Ishikawa (cell line): ENCODE data around the gene PIEZO1.

Source experiments
- CEBPB ChIP-seq: IDR thresholded peaks from 2 replicates; pipeline ENCODE4 v1.6.1; 2012
- CREB1 ChIP-seq: IDR thresholded peaks from 2 replicates; pipeline ENCODE4 v1.6.1; 2012; ENCODE audit warnings: low read depth
- EGR1 ChIP-seq: IDR thresholded peaks from 2 replicates; pipeline ENCODE4 v1.6.1; 2012
- EP300 ChIP-seq: IDR thresholded peaks from 2 replicates; pipeline ENCODE4 v1.6.1; 2012; ENCODE audit warnings: borderline replicate concordance
- FOXM1 ChIP-seq: IDR thresholded peaks from 2 replicates; pipeline ENCODE4 v1.6.1; 2012; ENCODE audit warnings: low read depth, borderline replicate concordance
- NFIC ChIP-seq: IDR thresholded peaks from 2 replicates; pipeline ENCODE4 v1.6.1; 2012
- RAD21 ChIP-seq: IDR thresholded peaks from 2 replicates; pipeline ENCODE4 v1.6.1; 2012; ENCODE audit warnings: low read depth
- TAF1 ChIP-seq: IDR thresholded peaks from 2 replicates; pipeline ENCODE4 v1.6.1; 2012; ENCODE audit warnings: low read depth, mild to moderate bottlenecking
- TCF12 ChIP-seq: IDR thresholded peaks from 2 replicates; pipeline ENCODE4 v1.6.1; 2012; ENCODE audit warnings: low read depth
- TEAD4 ChIP-seq: IDR thresholded peaks from 2 replicates; pipeline ENCODE4 v1.6.1; 2012
- YY1 ChIP-seq: IDR thresholded peaks from 2 replicates; pipeline ENCODE4 v1.6.1; 2012; ENCODE audit warnings: low read depth
- ZBTB7A ChIP-seq: IDR thresholded peaks from 2 replicates; pipeline ENCODE4 v1.6.1; 2012; ENCODE audit warnings: low read depth
- TF ChIP-seq, protein P1 (sequence below): IDR thresholded peaks from 2 replicates; pipeline ENCODE4 v1.6.1; 2012
- TF ChIP-seq, protein P2 (sequence below): IDR thresholded peaks from 2 replicates; pipeline ENCODE4 v1.6.1; 2012
- TF ChIP-seq, protein P3 (sequence below): IDR thresholded peaks from 2 replicates; pipeline ENCODE4 v1.6.1; 2012; ENCODE audit warnings: low read depth, mild to moderate bottlenecking

PIEZO1 gene

DNA sequence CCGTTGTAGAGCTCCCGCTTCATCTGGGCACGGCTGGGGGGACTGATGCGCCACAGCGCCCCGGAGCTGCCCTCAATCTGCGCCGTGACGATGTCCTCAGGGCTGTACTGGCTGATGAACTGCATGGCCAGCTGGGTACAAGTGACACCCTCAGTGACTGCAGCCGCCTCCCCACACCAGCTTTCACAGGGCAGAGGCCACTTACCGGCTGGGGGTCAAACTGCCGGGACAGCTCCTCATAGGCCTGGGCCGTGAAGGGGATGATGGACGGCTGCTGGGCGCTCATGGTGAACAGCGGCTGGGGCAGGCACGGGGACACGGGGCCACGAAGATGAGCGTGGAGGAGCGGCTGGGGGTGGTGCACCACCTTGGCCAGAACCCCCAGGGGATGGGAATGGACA, 68.4 kb downstream of the PIEZO1 start:
- TF ChIP-seq EP300 (no peak), CREB1 (no peak), FOXM1 (no peak), CEBPB (no peak)

DNA sequence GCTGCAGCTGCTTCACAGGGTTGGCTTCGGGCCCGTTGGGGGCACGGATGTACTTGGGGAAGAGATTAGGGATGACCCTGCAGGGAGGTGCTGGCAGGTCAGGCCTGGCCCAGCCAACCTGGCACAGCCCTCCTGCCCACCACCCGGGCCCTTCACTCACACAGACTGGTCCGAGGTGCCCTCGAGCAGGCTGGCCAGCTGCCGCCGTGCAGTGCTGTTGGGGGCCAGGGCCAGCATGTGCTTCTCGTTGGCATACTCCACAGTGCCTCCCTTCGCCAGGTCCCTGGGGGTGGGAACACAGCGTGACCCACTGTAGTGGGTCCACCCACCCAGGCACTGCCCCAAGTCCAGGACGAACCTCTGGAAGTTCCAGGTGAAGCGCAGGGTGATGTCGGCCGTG, 68.8 kb downstream of the PIEZO1 start:
- TF ChIP-seq NFIC (no peak), EGR1 (no peak), ZBTB7A (no peak), TEAD4 (no peak), CEBPB (no peak), FOXM1 (no peak), EP300 (no peak), YY1 (no peak), TAF1 (no peak)
- TF ChIP-seq, protein P1, sequence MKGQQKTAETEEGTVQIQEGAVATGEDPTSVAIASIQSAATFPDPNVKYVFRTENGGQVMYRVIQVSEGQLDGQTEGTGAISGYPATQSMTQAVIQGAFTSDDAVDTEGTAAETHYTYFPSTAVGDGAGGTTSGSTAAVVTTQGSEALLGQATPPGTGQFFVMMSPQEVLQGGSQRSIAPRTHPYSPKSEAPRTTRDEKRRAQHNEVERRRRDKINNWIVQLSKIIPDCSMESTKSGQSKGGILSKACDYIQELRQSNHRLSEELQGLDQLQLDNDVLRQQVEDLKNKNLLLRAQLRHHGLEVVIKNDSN = no peak
- TF ChIP-seq, protein P2, sequence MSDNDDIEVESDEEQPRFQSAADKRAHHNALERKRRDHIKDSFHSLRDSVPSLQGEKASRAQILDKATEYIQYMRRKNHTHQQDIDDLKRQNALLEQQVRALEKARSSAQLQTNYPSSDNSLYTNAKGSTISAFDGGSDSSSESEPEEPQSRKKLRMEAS = no peak

DNA sequence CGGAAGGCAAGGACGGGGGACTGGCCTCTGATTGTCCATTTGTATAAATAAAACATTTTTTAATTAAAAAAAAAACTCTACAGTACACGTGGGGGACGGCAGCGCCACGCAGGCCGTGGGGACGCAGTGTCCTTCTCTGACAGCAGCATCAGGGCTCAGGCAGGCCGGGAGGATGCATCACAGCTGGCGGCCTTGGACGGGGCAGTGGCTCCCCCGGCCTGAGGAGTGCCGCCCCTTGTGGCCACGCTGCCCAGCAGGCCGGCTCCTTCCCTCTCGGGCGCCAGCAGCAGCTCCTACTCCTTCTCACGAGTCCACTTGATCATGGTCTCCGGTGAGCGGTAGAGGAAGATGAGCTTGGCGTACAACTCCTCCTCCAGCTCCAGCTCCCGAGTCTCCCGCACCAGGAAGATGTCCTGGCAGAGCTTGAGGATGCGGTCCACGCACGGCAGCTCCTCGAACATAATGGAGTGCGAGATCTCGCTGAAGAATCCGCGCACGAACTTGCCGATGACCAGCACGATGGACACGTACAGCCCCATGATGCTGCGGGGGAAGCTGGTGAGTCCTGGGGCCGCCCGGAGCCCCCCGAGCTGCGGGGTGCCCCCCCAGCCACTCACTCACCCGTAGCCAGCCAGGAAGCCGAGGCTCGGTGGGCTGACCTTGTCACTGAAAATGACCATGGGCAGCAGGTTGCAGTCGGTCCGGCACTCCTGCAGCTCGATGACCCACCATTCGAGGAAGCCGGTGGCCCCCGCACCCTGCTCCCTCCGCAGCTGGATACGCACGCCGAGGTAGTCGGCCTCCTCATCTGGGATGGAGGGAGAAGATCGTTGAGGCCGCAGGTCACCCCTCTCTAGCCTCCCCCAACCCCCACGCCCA, 69.5 kb downstream of the PIEZO1 start:
- TF ChIP-seq EP300 (no peak), ZBTB7A (no peak), CEBPB (no peak), TAF1 (no peak), TCF12 (no peak), CREB1 (no peak), FOXM1 (no peak), RAD21 (no peak), EGR1 (no peak)
- TF ChIP-seq, protein P2 = no peak
- TF ChIP-seq, protein P1 = no peak

DNA sequence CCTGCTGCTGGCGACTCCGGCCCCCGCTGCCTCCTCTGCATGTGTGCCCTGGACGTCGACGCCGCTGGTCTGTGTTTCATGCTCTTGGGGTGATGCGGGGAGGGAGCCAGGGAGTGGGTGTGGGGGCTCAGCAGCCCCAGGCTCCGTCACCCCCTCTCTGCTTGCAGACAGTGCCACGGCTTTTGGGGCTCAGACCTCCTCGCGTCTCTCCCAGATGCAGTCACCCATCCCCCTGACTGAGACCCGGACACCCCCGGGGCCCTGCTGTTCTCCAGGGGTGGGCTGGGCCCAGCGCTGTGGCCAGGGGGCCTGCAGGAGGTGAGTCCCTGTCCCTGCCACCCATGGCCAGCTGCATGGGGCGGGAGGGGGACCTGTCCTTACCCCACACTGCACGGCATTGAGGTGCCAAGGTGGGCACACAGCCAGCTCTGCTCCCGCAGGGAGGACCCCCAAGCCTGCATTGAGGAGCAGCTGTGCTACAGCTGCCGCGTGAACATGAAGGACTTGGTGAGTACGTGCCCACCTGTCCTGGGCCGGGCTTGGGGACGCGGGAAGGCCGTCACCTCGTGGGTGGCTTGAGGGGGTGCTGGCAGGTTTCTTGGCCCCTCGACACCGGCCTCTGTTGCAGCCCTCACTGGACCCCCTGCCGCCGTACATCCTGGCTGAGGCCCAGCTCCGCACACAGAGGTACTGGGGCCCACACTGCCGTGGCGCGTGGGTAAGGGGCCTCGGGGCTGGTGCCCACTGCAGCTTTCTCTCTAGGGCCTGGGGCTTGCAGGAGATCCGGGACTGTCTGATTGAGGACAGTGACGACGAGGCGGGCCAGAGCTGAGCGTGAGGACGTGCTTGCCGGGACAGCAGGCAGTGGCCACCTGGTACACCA, 70.4 kb downstream of the PIEZO1 start:
- TF ChIP-seq CREB1 (no peak), YY1 (no peak), RAD21 (no peak), FOXM1 (no peak), EGR1 (no peak), CEBPB (no peak), NFIC (no peak), ZBTB7A (no peak), TCF12 (no peak), TAF1 (no peak), TEAD4 (no peak), EP300 (no peak)
- TF ChIP-seq, protein P2 = no peak
- TF ChIP-seq, protein P1 = no peak
- TF ChIP-seq, protein P3, sequence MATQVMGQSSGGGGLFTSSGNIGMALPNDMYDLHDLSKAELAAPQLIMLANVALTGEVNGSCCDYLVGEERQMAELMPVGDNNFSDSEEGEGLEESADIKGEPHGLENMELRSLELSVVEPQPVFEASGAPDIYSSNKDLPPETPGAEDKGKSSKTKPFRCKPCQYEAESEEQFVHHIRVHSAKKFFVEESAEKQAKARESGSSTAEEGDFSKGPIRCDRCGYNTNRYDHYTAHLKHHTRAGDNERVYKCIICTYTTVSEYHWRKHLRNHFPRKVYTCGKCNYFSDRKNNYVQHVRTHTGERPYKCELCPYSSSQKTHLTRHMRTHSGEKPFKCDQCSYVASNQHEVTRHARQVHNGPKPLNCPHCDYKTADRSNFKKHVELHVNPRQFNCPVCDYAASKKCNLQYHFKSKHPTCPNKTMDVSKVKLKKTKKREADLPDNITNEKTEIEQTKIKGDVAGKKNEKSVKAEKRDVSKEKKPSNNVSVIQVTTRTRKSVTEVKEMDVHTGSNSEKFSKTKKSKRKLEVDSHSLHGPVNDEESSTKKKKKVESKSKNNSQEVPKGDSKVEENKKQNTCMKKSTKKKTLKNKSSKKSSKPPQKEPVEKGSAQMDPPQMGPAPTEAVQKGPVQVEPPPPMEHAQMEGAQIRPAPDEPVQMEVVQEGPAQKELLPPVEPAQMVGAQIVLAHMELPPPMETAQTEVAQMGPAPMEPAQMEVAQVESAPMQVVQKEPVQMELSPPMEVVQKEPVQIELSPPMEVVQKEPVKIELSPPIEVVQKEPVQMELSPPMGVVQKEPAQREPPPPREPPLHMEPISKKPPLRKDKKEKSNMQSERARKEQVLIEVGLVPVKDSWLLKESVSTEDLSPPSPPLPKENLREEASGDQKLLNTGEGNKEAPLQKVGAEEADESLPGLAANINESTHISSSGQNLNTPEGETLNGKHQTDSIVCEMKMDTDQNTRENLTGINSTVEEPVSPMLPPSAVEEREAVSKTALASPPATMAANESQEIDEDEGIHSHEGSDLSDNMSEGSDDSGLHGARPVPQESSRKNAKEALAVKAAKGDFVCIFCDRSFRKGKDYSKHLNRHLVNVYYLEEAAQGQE = no peak

DNA sequence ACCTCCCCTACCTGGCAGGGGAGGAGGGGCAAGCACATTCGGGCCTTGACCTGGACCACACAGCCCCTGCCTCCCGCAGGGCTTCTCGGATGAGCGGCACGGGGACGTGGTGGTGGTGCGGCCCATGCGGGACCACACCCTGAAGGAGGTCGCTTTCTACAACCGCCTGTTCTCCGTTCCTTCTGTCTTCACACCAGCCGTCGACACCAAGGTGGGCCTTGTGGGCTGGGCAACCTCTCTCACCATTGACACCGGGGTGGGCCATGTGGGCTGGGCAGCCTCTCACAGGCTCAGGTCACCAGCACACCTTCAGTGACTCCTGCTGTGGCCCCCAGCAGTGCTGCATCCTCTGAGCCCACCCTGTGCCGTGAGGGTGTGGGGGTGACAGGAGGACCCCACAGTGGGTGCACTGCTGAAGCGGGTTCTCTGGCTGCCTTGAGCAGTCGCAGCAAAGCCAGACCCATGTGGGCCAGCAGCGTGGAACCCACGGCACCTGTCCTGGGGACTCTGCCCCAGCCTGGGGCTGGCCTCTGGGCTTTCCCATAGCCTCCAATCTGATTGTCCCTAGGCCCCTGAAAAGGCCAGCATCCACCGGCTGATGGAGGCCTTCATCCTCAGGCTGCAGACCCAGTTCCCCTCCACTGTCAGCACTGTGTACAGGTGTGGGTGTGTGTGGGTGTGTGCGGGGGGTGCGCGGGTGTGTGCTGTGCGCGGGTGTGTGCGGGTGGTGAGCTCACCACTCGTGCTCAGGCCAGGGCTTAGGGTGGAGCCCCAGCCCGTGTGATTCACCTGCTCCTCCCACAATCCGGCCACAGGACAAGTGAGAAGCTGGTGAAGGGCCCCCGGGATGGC, 71.2 kb downstream of the PIEZO1 start:
- no peak for TF ChIP-seq CREB1
- TF ChIP-seq TEAD4 = no peak
- no peak for TF ChIP-seq TAF1
- TF ChIP-seq YY1 = no peak
- no peak for TF ChIP-seq EP300
- no peak for TF ChIP-seq CEBPB
- no peak for TF ChIP-seq TCF12
- no peak for TF ChIP-seq EGR1
- TF ChIP-seq, protein P3 = no peak
- TF ChIP-seq ZBTB7A = no peak
- TF ChIP-seq, protein P1 = no peak
- no peak for TF ChIP-seq RAD21
- no peak for TF ChIP-seq NFIC
- TF ChIP-seq, protein P2 = no peak
- no peak for TF ChIP-seq FOXM1
